ENCODE results near the gene PDE9A. TPM values are rescaled to one million over a fixed set of nuclear protein-coding genes. Genes with fewer than 3 reads are reported as not detected.
"Not testable (repeated sequence)": the region's sequence is repeated elsewhere in the genome, so short reads cannot be mapped to it uniquely, and the experiment has no call there.

PDE9A gene
- total RNA-seq, 1 experiment from 2014 or later: 8.4 TPM

DNA sequence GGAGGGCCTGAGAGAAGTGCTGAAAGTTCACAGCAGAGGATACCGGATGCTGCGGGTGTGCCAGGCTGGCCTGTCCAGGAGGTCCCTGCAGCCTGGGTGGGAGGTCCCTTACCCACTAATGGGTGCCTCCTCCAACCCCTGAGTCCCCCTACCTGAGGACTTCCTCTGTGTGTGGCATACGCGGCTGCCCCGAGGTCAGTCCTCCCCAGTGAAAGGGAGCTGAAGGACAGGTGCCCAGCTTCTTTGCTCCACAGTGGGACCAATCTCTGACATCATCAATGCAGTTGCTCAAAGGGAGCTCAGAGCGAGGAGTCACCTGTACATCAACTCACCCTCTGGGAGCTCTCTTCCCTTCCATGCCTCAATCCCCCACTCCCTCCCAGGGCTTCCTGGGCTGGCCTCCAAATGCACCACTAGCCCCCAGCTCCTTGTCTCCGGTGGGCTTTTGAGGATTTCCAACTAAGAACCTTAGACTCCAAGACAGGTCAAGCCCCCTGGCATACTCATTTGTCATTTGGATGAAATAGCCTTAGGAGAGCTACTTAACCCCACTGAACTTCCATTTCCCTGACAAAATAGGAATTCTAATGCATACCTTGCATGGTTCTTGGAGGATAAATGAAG lies 53.9 kb downstream of the PDE9A start:
- TF ChIP-seq CTCF (conservative IDR thresholded peaks at IDR 0.05): no peak
- TF ChIP-seq EZH2 (IDR thresholded peaks at IDR 0.05; ENCODE audit: low read depth): no peak
- ChIA-PET CTCF (no interaction called here), POLR2A (ENCODE audit: unreplicated experiment) (no interaction called here)
- Histone ChIP-seq H3K4me2 (no peak overlapping the region), H3F3A (ENCODE audit: insufficient read depth, low read depth) (no peaks in the 10 kb centered on the region), H2AFZ (no peak overlapping the region), H4K20me1 (ENCODE audit: insufficient read depth) (no peaks in the 10 kb centered on the region), H3K4me3 (no peak overlapping the region), H3K27me3 (ENCODE audit: insufficient read depth, low read depth) (no peaks in the 10 kb centered on the region), H3K36me3 (ENCODE audit: low read depth) (no peaks in the 10 kb centered on the region), H3K4me1 (replicated peaks; ENCODE audit: insufficient read depth) (no peaks in the 10 kb centered on the region), H3K79me2 (ENCODE audit: low read depth) (no peaks in the 10 kb centered on the region), H3K9me3 (ENCODE audit: insufficient read depth, low read depth) (no peaks in the 10 kb centered on the region), H3K9me2 (ENCODE audit: insufficient read depth) (no peaks in the 10 kb centered on the region), H3K27ac (no peak overlapping the region)
- DNase-seq: no peak
- BruUV-seq (replicated peaks): no TSS peak
- intact Hi-C loops (cut with micrococcal nuclease; ENCODE audit: unreplicated experiment): no loop called here

GRCh38 chr21:42708107-42708506 lies 54.7 kb downstream of the PDE9A start:
- Histone ChIP-seq H3K27me3 (ENCODE audit: insufficient read depth, low read depth) (no peaks in the 10 kb centered on the region), H3K79me2 (ENCODE audit: low read depth) (no peaks in the 10 kb centered on the region), H3K9me2 (ENCODE audit: insufficient read depth) (no peaks in the 10 kb centered on the region), H3K4me3 (no peak overlapping the region), H3F3A (ENCODE audit: insufficient read depth, low read depth) (no peaks in the 10 kb centered on the region), H2AFZ (no peak overlapping the region), H3K4me2 (no peak overlapping the region), H3K36me3 (ENCODE audit: low read depth) (no peaks in the 10 kb centered on the region), H3K4me1 (replicated peaks; ENCODE audit: insufficient read depth) (no peaks in the 10 kb centered on the region), H3K9me3 (ENCODE audit: insufficient read depth, low read depth) (no peaks in the 10 kb centered on the region), H4K20me1 (ENCODE audit: insufficient read depth) (no peaks in the 10 kb centered on the region), H3K27ac (no peak overlapping the region)
- BruUV-seq (replicated peaks): no TSS peak
- intact Hi-C loops (cut with micrococcal nuclease; ENCODE audit: unreplicated experiment): no loop called here
- ChIA-PET POLR2A (ENCODE audit: unreplicated experiment) (no interaction called here), CTCF (no interaction called here)
- DNase-seq: no peak
- TF ChIP-seq CTCF (conservative IDR thresholded peaks at IDR 0.05) (no peak), EZH2 (IDR thresholded peaks at IDR 0.05; ENCODE audit: low read depth) (no peak)

DNA sequence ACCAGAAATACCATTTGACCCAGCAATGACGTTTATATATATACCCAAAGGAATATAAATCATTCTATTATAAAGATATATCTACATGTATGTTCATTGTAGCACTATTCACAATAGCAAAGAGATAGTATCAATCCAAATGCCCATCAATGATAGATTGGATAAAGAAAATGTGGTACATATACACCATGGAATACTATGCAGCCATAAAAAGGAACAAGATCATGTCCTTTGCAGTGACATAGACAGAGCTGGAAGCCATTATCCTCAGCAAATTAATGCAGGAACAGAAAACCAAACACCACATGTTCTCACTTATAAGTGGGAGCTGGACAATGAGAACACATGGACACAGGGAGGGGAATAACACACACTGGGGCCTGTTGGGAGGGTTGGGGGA lies 55.5 kb downstream of the PDE9A start:
- CTCF ChIA-PET; H3K79me2 ChIP-seq (ENCODE audit: low read depth); H3K9me3 ChIP-seq (ENCODE audit: insufficient read depth, low read depth); POLR2A ChIA-PET (ENCODE audit: unreplicated experiment); H3K4me1 ChIP-seq (replicated peaks; ENCODE audit: insufficient read depth); H3K9me2 ChIP-seq (ENCODE audit: insufficient read depth); H3K4me3 ChIP-seq; intact Hi-C loops (cut with micrococcal nuclease; ENCODE audit: unreplicated experiment); H3K4me2 ChIP-seq; H2AFZ ChIP-seq; H3K27me3 ChIP-seq (ENCODE audit: insufficient read depth, low read depth); H3K27ac ChIP-seq; H4K20me1 ChIP-seq (ENCODE audit: insufficient read depth); H3F3A ChIP-seq (ENCODE audit: insufficient read depth, low read depth); DNase-seq; BruUV-seq (replicated peaks); H3K36me3 ChIP-seq (ENCODE audit: low read depth): not testable (repeated sequence)

- Histone ChIP-seq H3K36me3 (ENCODE audit: low read depth) (no peaks in the 10 kb centered on the region), H3K4me2 (no peak overlapping the region), H3F3A (ENCODE audit: insufficient read depth, low read depth) (no peaks in the 10 kb centered on the region), H3K9me2 (ENCODE audit: insufficient read depth) (no peaks in the 10 kb centered on the region), H3K27ac (no peak overlapping the region), H3K4me1 (replicated peaks; ENCODE audit: insufficient read depth) (no peaks in the 10 kb centered on the region), H3K27me3 (ENCODE audit: insufficient read depth, low read depth) (no peaks in the 10 kb centered on the region), H4K20me1 (ENCODE audit: insufficient read depth) (no peaks in the 10 kb centered on the region), H3K9me3 (ENCODE audit: insufficient read depth, low read depth) (no peaks in the 10 kb centered on the region), H3K4me3 (no peak overlapping the region), H3K79me2 (ENCODE audit: low read depth) (no peaks in the 10 kb centered on the region), H2AFZ (no peak overlapping the region)
- intact Hi-C loops (cut with micrococcal nuclease; ENCODE audit: unreplicated experiment): no loop called here
- no peak for DNase-seq
- no TSS peak for BruUV-seq (replicated peaks)
- ChIA-PET CTCF (no interaction called here), POLR2A (ENCODE audit: unreplicated experiment) (no interaction called here)
- TF ChIP-seq CTCF (conservative IDR thresholded peaks at IDR 0.05) (no peak), EZH2 (IDR thresholded peaks at IDR 0.05; ENCODE audit: low read depth) (no peak)
Observed at GRCh38 chr21:42711667-42712066, 58.2 kb downstream of the PDE9A start.

DNA sequence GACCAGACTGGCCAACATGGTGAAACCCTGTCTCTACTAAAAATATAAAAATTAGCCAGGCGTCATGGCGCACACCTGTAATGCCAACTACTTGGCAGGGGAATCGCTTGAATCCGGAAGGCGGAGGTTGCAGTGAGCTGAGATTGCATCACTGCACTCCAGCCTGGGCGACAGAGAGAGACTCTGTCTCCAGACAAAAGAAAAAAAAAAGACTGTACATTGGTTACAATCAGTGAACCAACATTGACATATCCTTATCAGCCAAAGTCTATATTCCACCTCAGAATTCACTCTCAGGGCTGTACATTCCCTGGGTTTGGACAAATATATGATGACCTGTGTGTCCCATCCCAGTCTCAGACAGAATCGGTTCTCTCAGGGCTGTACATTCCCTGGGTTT lies 62.0 kb downstream of the PDE9A start:
- H3K79me2 ChIP-seq (ENCODE audit: low read depth); intact Hi-C loops (cut with micrococcal nuclease; ENCODE audit: unreplicated experiment); BruUV-seq (replicated peaks); CTCF ChIA-PET; H3K4me3 ChIP-seq; H3K9me3 ChIP-seq (ENCODE audit: insufficient read depth, low read depth); H3K27me3 ChIP-seq (ENCODE audit: insufficient read depth, low read depth); H3K9me2 ChIP-seq (ENCODE audit: insufficient read depth); H2AFZ ChIP-seq; H3K4me1 ChIP-seq (replicated peaks; ENCODE audit: insufficient read depth); H3F3A ChIP-seq (ENCODE audit: insufficient read depth, low read depth); H4K20me1 ChIP-seq (ENCODE audit: insufficient read depth); DNase-seq; H3K36me3 ChIP-seq (ENCODE audit: low read depth); H3K27ac ChIP-seq; POLR2A ChIA-PET (ENCODE audit: unreplicated experiment); H3K4me2 ChIP-seq: not testable (repeated sequence)
